HG03135 (cell line): Measurements from ENCODE around the gene TPST1.
"Not testable (repeated sequence)": the region's sequence is repeated elsewhere in the genome, so short reads cannot be mapped to it uniquely, and the experiment has no call there.

Source experiments
- ATAC-seq: cut with Tn5 transposase; IDR thresholded peaks from one replicate; pipeline ENCODE4 v1.9.1; 2021; ENCODE audit warnings: mild to moderate bottlenecking, moderate library complexity; ENCODE audit not compliant: unreplicated experiment

TPST1 gene

GRCh38 chr7:66187905-66188304 lies 17.2 kb upstream of the TPST1 start:
- ATAC-seq, result no peak

GRCh38 chr7:66188645-66189044 lies 16.5 kb upstream of the TPST1 start:
- ATAC-seq, result no peak

DNA sequence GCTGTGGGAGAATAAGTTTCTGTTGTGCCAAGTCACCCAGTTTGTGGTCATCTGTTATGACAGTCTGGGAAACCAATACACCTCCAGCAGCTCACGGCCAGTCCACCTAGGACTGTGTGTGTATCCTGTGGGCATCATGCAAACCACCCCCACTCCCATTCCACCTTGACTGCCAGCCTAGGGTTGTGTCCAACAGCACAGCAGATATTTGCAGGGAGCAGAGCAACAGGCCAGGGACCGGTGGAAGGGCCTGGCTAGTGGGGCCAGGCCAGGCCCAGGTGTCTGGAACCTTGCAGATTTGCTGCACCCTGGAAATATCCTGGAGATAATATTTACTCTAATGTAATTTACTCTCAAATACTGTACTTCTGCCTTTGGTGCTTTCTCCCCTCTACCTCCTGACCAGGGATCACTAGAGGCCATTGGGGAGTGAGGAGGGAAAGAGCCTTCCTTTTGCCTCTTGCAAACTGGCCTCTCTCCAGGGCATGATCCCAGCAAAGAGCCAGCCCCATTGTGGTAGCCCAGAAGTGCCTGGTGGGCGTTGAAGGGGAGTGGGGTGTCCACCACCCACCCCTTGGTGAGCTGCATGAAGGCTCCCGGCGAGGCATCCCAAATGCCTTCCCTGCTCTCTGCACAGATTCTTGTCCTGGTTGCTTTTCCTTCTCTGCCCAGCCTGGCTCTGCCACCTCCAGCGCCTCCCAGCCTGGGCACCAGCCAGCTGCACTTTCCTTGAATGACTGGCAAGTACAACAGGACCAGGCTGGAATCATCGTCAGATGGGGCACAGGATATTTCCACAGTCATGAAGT lies 15.2 kb upstream of the TPST1 start:
- ATAC-seq, result no peak

DNA sequence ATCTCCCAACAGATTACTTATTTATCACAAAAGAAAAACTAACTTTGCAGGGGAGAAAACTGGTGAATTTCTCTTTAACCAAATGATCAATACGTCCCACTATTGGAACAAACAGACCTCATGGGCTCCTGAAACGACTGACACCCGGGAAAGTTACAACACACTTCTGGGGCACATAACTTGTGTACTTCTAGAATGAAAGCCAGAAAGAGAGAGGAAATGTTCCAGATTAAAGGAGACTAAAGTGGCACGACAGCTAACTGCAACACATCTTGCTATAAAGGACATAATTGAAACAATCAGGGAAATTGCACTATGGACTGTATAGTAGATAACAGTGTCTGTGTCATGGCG lies 14.7 kb upstream of the TPST1 start:
- no peak for ATAC-seq

DNA sequence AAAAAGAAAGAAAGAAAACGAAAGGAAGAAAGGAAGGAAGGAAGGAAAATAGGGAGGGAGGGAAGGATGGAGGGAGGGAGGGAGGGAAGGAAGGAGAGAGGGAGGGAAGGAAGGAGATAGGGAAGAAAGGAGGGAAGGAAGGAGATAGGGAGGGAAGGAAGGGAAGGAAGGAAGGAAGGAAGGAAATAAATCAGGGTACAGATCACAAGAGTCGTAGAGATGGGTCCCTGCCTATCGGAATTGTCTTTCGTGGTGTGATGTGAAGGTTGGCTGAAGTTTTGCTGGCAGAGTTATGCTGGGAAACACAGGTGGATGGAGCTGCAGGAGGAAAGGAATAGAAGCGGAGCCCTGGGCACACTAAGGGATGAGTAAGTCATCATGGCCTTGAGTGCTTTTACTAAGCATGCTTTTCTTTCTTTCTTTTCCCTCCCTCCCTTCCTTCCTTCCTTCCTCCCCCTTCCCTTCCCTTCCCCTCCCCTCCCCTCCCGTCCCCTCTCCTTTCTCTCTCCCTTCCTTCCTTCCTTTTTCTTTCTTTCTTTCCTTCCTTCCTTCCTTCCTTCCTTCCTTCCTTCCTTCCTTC lies 11.9 kb upstream of the TPST1 start:
- ATAC-seq, result no peak

DNA sequence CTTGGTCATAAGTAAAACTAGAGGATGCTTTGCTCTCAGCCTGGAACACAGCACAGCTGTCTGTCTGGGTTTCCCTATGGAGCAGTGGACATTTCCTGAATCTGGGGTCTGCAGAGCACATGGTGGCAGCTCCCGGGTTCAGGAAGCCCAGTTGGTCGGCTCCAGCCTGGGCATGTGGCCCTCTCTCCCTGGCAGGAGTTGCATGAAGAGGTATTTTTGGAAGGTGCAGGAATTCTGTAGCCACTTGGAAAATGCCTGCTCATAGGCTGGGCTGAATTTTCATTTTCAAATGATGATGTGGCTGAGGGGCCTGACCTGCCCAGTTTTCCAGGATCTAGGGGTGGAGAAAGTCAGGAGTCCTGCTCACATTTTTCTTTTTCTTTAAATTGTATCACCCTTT lies 6.7 kb upstream of the TPST1 start:
- no peak for ATAC-seq

GRCh38 chr7:66198956-66199355 lies 6.2 kb upstream of the TPST1 start:
- ATAC-seq, result no peak

- no peak for ATAC-seq
Measured at GRCh38 chr7:66202441-66202840, 2.7 kb upstream of the TPST1 start.

DNA sequence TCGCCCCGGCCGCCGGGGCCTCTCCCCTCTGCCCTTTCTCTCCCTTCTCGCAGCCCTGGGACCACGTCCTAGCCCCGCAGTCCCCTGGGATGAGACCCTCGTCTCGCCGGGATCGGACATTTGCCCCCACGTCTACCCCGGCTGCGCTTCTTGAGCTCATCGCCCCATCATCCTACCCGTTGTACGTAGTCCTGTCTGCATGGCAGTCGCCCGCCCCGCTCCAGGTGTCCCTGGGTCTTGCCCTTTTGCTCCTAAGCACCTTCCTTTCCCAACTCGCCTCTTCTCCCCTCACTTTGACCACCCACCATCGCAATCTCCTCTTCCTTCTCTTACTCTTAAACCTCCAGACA lies 582 bp downstream of the TPST1 start:
- ATAC-seq, result no peak

GRCh38 chr7:66206119-66206933 lies 1.2 kb downstream of the TPST1 start:
- ATAC-seq, result no peak

- no peak for ATAC-seq
Measured at GRCh38 chr7:66206934-66207240, 1.8 kb downstream of the TPST1 start.

DNA sequence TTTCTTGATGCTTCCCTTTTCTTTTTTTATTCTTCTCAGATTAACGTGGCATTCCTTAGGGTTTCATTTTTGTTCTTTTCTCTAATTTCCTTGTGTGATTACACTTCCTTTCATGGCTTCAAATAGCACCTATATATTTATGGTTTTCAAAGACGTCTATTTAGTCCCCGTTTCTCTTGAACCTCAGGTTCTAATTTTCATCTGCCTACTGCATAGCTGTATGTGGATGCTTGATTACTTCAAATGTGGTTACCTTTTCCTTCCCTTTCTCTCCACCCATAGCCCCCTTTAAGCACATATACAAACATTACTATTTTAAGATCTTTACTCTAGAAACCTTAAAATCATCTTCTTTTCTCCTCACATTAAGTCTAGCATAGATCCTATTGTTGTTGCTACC lies 2.4 kb downstream of the TPST1 start:
- no peak for ATAC-seq

GRCh38 chr7:66211429-66211828 lies 6.3 kb downstream of the TPST1 start:
- no peak for ATAC-seq

DNA sequence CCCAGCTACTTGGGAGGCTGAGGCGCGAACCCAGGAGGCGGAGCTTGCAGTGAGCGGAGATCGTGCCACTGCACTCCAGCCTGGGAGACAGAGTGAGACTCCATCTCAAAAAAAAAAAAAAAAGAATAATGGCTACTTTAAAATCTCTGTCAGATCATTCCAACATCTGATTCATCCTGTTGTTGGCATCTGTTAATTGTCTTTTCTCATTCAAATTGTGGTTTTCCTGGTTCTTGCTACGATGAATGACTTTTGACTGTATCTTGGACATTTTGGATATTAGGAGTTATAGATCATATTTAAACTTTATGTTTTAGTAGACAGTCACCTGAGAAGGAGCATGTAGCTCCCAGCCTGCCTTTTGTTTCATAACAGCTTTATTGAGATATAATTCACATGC lies 8.5 kb downstream of the TPST1 start:
- no peak for ATAC-seq

GRCh38 chr7:66216687-66217086 lies 11.6 kb downstream of the TPST1 start:
- no peak for ATAC-seq

GRCh38 chr7:66219805-66220204 lies 14.7 kb downstream of the TPST1 start:
- no peak for ATAC-seq

- ATAC-seq, result no peak
Measured at GRCh38 chr7:66221442-66221841, 16.3 kb downstream of the TPST1 start.

GRCh38 chr7:66227808-66228207 lies 22.7 kb downstream of the TPST1 start:
- ATAC-seq, result no peak

DNA sequence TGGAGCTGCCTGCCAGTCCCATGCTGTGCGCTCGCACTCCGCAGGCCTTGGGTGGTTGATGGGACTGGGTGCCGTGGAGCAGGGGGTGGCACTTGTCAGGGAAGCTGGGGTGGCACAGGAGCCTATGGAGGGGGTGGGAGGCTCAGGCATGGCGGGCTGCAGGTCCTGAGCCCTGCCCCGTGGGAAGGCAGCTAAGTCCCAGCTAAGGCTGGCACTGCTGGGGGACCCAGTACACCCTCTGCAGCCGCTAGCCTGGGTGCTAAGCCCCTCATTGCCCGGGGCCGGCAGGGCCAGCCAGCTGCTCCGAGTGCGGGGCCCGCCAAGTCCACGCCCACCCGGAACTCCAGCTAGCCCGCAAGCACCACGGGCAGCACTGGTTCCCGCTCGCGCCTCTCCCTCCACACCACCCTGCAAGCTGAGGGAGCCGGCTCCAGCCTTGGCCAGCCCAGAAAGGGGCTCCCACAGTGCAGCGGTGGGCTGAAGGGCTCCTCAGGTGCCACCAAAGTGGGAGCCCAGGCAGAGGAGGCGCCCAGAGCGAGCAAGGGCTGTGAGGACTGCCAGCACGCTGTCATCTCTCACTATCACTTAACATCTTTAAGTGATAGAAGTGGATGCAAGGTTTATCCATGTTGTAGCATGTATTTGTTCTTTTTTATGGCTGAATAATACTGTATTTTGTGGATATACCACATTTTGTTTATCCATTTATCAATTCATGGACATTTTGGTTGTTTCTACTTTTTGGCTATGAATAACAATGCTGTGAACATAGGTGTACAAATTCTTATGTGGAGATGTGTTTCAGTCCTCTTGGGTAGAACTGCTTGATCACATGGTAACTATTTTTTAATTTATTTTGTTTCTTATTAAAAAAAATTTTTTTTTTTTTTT lies 26.4 kb downstream of the TPST1 start:
- ATAC-seq, result not testable (repeated sequence)

GRCh38 chr7:66233638-66234037 lies 28.5 kb downstream of the TPST1 start:
- no peak for ATAC-seq

GRCh38 chr7:66236713-66237303 lies 31.7 kb downstream of the TPST1 start:
- ATAC-seq, result no peak
